Nephron progenitor cell (in vitro differentiated cells): Measurements from ENCODE around the gene DNAH1.
"Not testable (repeated sequence)": the region's sequence is repeated elsewhere in the genome, so short reads cannot be mapped to it uniquely, and the experiment has no call there.

Experiments used
- DNase-seq: peaks from one replicate; pipeline ENCODE4 v3.0.0; 2021
- H3K27ac Mint-ChIP-seq: 2 replicates; pipeline ENCODE4 v1.8.0; 2021; ENCODE audit warnings: mild to moderate bottlenecking, moderate library complexity, mixed read lengths
- H3K27me3 Mint-ChIP-seq: 2 replicates; pipeline ENCODE4 v1.8.0; 2021; ENCODE audit warnings: mild to moderate bottlenecking, low read depth, mixed read lengths; ENCODE audit not compliant: poor library complexity
- H3K36me3 Mint-ChIP-seq: 2 replicates; pipeline ENCODE4 v1.8.0; 2021; ENCODE audit warnings: low read depth, mixed read lengths
- H3K4me1 Mint-ChIP-seq: 2 replicates; pipeline ENCODE4 v1.8.0; 2021; ENCODE audit warnings: mixed read lengths
- H3K4me3 Mint-ChIP-seq: 2 replicates; pipeline ENCODE4 v1.8.0; 2021; ENCODE audit warnings: mild to moderate bottlenecking, moderate library complexity, mixed read lengths
- H3K9me3 Mint-ChIP-seq: 2 replicates; pipeline ENCODE4 v1.8.0; 2021; ENCODE audit warnings: mild to moderate bottlenecking, moderate library complexity, mixed read lengths
- TF ChIP-seq, protein P1 (sequence below): fragments of 200-600 bp; sonication (generic); IDR thresholded peaks from 2 replicates; pipeline ENCODE4 v1.5.0; 2021; ENCODE audit warnings: antibody characterized with exemption

DNAH1 gene

DNA sequence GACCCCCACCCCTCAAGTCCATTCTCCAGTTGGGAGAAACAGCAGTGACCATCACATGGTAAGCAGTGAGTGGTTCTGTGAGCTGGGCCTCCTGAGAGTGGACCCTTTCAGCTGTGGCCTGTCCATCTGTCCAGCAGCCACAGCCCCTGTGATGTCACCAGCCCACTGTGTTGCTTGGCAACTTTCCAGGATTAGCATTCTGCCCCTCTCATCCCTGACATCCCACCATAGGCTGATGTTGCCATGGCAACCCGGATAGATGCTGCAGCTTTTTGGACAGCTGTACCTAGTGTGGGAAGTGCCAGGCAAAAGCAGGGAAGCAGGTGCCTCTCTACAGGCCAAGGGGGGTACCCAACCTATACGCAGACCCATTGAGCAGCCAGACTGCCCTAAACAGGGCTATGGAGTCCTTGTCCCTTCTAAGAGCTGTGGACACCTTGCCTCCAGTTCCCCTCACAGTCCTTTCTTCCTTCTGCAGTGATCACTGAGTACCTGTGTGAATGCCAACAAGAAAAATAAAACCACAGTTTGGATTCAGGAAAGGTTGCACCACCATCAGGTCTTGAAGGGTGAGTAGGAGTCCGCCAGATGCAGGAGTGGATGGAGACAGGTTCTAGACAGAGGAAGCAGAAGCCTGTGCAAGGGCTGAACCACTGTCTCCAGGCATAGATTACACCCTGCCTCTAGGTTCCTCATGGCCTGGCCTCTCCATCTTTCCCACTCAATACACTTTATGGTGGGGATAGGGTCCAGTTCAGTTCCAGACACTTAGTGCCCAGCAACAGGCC is at the start of gene DNAH1:
DNAH1 (plus strand) TSS at position 343 of the 788 bp plus-strand sequence. CDS start 6,124 bp downstream, outside the sequence.
- no peak within 1 kb of the TSS for H3K27ac Mint-ChIP-seq

DNA sequence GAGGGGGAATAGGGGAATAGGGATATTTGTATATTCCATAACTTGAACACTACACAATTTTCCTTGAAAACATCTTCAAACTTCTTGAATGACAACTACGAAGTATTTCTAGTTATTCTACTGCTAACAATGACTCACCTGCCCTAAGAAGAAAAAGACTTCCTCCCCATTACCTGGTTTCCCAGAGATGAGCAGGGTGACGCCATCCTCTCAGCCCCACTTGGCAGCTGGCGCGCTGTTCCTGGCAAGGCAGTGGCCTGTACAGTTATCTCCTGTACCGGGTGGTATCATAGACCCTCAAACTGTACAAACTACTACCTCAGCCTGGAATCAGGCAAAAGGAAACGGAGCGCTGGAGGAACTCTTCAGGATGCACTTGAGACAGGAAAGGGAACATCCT is 48.1 kb upstream of the DNAH1 start:
- no peak overlapping the region for H3K4me3 Mint-ChIP-seq
- no peaks in the 10 kb centered on the region for H3K9me3 Mint-ChIP-seq
- peaks cover 6% of the 10 kb centered on the region for H3K4me1 Mint-ChIP-seq
- no peak overlapping the region for H3K27ac Mint-ChIP-seq
- no peaks in the 10 kb centered on the region for H3K27me3 Mint-ChIP-seq
- TF ChIP-seq, protein P1, sequence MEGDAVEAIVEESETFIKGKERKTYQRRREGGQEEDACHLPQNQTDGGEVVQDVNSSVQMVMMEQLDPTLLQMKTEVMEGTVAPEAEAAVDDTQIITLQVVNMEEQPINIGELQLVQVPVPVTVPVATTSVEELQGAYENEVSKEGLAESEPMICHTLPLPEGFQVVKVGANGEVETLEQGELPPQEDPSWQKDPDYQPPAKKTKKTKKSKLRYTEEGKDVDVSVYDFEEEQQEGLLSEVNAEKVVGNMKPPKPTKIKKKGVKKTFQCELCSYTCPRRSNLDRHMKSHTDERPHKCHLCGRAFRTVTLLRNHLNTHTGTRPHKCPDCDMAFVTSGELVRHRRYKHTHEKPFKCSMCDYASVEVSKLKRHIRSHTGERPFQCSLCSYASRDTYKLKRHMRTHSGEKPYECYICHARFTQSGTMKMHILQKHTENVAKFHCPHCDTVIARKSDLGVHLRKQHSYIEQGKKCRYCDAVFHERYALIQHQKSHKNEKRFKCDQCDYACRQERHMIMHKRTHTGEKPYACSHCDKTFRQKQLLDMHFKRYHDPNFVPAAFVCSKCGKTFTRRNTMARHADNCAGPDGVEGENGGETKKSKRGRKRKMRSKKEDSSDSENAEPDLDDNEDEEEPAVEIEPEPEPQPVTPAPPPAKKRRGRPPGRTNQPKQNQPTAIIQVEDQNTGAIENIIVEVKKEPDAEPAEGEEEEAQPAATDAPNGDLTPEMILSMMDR, result no peak
- no peak for DNase-seq
- H3K36me3 Mint-ChIP-seq, result peaks cover 76% of the 10 kb centered on the region

More for the DNA sequence above, at the start of gene DNAH1:
- H3K9me3 Mint-ChIP-seq, result no peaks in the 10 kb centered on the region
- no peak for DNase-seq
- H3K36me3 Mint-ChIP-seq, result no peaks in the 10 kb centered on the region
- peaks cover 46% of the 10 kb centered on the region for H3K27me3 Mint-ChIP-seq
- TF ChIP-seq, protein P1, result no peak
- peak within 1 kb of the TSS; percentile 77 for H3K4me3 Mint-ChIP-seq
- H3K4me1 Mint-ChIP-seq, result peaks cover 48% of the 10 kb centered on the region

DNA sequence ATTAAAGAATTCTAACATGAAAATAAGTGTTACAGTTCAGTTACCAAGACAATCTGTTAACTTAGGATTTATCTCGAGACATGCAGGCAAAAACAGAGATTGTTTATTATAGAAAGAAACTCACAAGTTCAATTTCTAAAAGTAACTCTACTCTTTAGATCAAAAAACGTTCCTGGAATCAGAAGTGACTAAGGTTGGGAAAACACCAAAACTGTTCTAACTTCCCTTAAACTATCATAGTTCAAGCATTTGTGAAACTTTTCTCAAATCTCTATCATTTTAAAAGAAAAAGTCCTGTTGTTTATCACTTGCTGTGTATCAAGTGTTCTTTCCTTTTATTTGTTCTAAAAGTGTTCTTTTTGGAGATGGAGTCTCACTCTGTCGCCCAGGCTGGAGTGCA is 46.3 kb upstream of the DNAH1 start:
- Mint-ChIP-seq H3K27ac (no peak overlapping the region), H3K4me3 (no peak overlapping the region), H3K27me3 (no peaks in the 10 kb centered on the region), H3K4me1 (peaks cover 11% of the 10 kb centered on the region), H3K36me3 (peaks cover 76% of the 10 kb centered on the region), H3K9me3 (peaks cover 4% of the 10 kb centered on the region)
- no peak for DNase-seq
- TF ChIP-seq, protein P1, result no peak

DNA sequence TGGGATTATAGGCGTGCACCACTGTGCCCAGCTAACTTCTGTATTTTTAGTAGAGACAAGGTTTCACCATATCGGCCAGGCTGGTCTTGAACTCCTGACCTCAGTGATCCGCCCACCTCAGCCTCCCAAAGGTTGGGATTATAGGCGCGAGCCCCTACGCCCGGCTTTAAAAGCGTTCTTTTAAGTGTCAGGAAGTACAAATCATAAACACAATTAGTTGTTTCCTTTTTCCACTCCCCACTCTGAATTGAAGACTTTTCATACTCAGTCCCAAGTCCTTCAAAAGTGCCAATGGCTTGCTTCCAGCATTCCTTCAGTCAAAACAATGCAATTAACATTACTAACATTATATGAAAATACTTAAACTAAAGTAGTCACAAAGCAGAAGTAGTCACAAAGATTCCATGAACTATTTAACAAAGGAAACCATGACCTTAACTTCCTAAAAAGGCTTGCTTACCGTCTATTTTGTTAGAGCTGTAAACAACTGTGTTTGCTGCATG is 45.8 kb upstream of the DNAH1 start:
- Mint-ChIP-seq H3K27ac (peak overlapping the region; percentile 45), H3K27me3 (no peaks in the 10 kb centered on the region), H3K4me1 (peaks cover 11% of the 10 kb centered on the region), H3K4me3 (no peak overlapping the region), H3K9me3 (peaks cover 4% of the 10 kb centered on the region), H3K36me3 (peaks cover 76% of the 10 kb centered on the region)
- DNase-seq, result no peak
- TF ChIP-seq, protein P1, result no peak

DNA sequence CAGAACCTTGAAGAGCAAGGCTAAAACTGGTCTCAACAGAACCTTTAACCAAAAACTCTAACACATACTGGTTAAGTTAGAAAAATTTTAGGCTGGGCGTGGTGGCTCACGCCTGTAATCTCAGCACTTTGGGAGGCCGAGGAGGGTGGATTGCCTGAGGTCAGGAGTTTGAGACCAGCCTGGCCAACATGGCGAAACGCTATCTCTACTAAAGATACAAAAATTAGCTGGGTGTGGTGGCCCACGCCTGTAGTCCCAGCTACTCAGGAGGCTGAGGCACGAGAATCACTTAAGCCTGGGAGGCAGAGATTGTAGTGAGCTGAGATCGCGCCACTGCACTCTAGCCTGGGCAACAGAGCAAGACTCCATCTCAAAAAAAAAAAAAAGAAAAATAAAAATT is 43.9 kb upstream of the DNAH1 start:
- not testable (repeated sequence) for H3K9me3 Mint-ChIP-seq, H3K27ac Mint-ChIP-seq, DNase-seq, H3K27me3 Mint-ChIP-seq, H3K4me3 Mint-ChIP-seq
- Mint-ChIP-seq H3K4me1 (peaks cover 27% of the 10 kb centered on the region), H3K36me3 (peaks cover 68% of the 10 kb centered on the region)

DNA sequence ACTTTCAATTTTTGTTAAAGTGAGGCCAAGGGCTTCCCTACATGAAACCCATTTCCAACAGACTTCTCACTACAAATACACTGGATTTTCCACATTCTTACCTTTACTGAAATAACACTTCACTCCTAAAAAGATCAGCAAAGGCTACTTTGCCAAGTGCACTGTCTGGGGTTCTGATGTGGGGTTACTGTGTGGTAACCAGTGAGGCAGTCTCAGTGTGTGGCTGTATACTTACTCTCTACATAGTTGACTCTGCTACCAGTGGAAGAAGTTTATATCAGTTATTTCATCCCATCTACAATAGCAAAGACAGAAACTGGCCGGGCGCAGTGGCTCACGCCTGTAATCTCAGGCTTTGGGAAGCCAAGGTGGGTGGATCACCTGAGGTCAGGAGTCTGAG is 43.3 kb upstream of the DNAH1 start:
- Mint-ChIP-seq H3K4me3 (no peak overlapping the region), H3K27me3 (no peaks in the 10 kb centered on the region), H3K4me1 (peaks cover 32% of the 10 kb centered on the region), H3K9me3 (peaks cover 4% of the 10 kb centered on the region), H3K36me3 (peaks cover 61% of the 10 kb centered on the region), H3K27ac (no peak overlapping the region)
- no peak for DNase-seq
- TF ChIP-seq, protein P1, result no peak

DNA sequence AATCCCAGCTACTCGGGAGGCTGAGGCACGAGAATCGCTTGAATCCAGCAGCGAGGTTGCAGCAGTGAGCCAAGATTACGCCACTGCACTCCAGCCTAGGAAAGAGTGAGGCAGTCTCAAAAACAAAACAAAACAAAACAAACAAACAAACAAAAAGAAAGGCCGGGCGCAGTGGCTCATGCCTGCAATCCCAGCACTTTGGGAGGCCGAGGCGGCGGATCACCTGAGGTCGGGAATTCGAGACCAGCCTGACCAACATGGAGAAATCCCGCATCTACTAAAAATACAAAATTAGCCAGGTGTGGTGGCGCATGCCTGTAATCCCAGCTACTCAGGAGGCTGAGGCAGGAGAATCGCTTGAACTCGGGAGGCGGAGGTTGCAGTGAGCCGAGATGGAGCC is 41.3 kb upstream of the DNAH1 start:
- Mint-ChIP-seq H3K36me3 (peaks cover 51% of the 10 kb centered on the region), H3K4me1 (peaks cover 44% of the 10 kb centered on the region)
- not testable (repeated sequence) for DNase-seq, H3K9me3 Mint-ChIP-seq, H3K27me3 Mint-ChIP-seq, H3K4me3 Mint-ChIP-seq, H3K27ac Mint-ChIP-seq
